A549 treated with AZD2906 at 1 μM for 4 hours (cell line): Measurements from ENCODE around the gene TEX13A. TPM values are rescaled to one million over a fixed set of nuclear protein-coding genes. Genes with fewer than 3 reads are reported as not detected.

Experiments
- total RNA-seq: library from RNA; stranded (reverse); fragments of 200-300 nt; extraction: Qiagen RNA extraction; gene quantifications from 5 replicates; pipeline ENCODE4 v1.2.3, GENCODE V29; 2022

The TEX13A gene
- not detected in 5 replicates for total RNA-seq

GRCh38 chrX:105220636-105221035, at the start of gene TEX13A:
TSS of gene TEX13A (minus strand) at chrX:105220694. CDS start at chrX:105220397, 297 bp downstream.

